Measurements from ENCODE around the gene CAPN2.

CAPN2 gene

DNA sequence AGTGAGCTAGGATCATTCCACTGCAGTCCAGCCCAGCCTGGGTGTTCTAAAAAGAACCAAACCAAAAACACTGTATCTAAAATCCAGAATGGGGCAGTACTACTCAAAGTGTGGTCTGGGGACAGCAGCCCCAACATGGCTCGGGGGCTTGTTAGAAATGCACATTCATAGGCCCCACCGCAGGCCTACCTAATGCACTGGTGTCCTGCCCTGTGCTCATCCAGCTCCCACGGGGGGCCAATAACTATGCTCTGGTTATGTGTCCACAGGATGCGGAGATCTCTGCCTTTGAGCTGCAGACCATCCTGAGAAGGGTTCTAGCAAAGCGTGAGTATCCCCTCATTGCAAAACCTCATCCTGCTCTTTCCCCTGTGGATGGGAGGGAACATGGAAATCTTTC is 51.5 kb downstream of the CAPN2 start:
- no peak for DNase-seq

DNA sequence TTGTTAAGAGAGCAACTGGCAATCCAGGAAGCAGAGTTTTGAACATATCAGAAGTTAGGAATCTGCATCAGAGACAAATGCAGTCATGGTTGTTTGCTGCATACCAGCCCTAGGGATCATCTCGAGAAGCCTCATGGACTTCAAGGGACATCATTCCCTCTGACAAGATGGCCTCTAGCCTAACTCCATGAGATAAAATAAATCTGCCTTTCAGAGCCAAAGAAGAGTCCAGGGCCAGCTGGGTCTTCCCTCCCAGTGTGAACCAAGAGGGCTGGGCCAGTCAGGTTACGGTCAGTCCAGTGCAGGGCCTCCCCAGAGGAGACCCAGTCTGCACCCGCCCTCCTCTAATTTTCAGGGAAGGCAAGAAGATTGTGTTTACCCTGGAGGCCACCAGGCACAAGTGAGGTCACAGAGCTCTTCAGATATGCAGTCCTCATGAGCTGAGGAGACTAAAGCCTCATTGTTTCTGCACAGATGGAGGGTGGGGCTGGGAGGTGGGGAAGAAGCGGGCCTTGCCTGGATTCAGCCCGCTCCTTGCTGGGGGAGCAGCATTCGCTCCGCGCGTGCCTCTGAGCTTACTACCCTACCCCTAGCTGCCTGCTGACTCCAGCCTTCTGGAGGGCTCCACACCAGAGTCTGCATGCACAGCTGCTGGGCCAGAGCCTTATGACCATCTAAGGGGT is 52.8 kb downstream of the CAPN2 start:
- DNase-seq: no peak

DNA sequence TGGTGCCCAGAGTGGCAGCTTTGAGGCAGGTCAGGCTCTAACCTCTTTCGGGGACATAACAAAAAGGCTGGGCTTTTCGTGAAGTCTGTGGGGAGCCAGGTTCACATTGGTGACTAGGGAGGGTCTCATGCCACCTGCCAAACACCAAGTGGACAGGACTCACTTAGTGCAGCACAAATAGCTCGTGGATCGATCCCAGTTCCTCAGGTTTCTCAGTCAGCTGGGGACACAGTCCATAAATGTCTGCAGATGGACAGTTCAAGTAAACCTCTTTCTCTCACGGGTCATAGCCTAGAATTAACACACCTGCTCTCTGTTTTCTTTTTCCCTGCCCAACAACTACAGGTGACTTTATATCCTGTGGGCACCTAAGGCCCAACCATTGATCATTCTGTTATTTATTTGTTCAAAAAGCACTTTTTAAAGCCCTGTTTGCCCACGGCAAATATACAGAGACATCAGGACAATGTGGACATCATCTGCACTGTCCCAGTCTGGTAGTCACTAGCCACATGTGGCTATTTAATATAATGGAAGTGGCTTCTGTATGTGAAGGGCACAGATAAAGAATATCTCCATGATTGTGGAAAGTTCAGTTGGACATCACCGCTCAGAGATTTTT is 53.5 kb downstream of the CAPN2 start:
- no peak for DNase-seq

DNA sequence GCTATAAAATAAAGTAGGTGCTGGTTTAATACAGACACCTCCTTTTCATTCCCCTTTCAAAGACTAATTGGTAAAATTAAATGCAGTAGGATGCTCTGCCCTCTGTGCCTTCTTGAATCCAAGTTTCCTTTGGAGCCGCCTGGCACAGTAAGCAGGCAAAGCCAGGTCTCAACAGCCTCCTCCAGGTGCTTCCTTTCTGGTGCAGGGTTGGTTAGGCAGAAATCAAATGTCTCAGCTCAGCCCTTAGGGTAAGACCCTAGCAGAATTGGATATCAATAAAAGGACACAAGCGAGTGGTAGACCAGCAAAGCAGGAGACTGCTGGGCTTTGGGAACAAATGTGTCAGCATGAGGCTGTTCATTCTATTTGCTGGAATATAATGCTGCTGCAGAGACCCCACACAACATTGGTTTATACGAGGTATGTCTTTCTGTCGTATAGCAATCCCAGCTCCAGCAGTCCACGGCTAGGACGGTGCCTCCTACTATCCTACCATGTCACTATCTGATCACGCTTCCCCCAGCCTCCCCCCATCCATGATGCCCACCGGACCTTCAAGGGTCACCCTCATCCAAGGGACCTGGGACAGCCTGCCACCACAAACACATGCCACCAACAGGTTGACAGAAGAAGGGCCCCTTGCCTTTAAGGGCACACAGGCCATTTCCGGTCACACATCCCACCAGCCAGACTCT is 58.4 kb downstream of the CAPN2 start:
- peak; percentile 30 for DNase-seq

DNA sequence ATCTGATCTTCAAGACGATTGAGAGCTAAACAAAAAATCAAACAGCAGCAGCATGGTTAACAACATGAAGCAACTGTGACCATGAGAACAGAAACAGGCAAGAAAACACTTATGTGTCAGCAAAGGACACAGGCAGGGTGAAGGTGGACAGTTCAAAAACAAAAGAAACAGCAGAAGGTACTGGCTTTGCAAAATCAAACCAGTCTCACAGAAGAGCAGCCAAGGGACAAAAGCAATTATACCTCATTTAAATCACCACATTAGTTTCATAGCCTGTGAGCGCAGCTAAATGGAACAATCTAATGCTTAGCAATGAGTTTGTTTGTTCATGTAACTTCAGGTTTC is 59.1 kb downstream of the CAPN2 start:
- no peak for DNase-seq

DNA sequence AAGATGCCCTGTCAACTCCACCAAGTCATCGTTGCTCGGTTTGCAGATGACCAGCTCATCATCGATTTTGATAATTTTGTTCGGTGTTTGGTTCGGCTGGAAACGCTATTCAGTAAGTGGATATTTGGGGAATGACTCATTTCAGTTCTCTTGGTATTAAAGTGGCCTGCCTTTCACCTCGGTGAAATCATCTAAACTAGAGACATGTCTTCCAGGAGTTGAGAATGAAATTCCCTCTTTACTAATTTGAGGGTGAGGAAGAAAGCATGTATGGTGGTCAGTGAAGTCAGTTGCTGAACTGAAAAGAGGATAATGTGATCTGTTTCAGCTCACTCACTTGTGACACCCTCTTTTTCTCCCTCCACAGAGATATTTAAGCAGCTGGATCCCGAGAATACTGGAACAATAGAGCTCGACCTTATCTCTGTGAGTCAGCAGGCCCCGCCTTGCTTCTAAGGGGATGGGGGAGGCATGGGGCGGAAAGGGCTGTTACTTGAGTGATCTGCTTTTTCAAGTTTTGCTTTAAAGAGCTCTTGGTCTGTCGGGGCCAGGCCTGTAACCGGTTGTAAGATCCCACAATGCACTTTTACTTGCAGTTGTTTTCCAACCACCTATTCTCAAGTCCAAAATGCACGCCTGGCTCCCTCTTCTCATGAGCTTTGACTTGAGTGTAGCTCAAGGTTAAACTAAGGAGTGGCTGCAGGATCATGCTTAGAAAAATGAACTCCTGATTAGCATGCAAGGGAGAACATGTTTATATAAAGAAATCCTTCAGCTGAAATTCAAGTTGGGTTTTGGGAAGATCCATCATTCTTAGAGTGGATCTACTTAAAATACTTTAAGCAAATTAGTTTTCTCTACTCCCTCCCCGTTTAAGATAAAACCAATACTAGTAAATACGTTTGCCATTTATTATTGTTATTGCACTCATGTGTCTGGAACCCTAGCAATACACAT is 59.8 kb downstream of the CAPN2 start:
- DNase-seq: peak; percentile 49

DNA sequence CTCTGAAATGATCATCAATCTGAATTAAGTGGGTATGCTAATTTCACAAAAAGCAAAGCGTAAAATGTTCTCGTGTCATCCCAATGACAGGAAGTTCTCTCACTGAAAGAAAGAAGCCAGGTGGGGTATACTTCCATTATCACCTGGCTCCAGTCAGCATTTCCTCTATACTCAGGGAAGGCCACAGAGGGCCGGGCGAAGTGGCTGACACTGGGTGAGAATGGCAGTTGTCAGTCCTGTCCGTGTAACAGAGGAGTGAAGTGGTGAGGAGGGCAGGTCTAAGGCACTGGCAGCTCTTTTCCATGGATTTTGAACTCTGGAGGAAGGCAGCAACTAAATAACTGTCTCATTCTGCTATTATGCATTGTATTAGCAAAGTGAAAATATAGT is 60.4 kb downstream of the CAPN2 start:
- peak; percentile 39 for DNase-seq

DNA sequence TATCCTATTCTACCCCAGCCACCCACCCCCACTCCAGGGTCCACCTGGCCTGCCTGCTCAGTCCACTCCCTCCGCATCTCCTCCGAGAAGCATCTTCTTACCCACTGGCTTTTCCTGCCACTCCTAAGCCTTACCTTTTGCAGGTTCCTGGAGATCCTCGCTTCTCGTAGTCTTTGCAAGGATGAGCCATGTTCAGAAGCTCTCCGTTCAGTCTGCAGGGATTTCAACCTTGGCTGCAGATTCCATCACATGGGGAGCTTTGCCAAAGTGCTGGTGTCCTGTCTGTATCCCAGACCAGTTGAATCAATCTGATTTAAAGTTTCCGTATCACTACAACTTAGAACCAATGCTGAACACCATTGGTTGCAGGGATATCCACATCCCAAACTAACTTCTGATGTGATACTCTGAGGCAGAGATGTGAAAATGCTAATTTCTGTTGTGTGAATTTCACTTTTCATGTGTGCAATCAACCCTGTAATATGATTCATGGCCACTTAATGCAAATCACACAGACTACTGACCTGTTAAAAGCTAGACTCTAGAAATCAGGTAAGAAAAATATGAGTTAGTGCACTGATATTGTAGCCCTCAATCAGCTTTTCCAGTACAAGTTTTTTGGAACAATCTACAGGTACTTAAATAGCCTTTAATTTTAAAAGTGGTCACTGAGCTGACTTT is 61.9 kb downstream of the CAPN2 start:
- peak; percentile 30 for DNase-seq

DNA sequence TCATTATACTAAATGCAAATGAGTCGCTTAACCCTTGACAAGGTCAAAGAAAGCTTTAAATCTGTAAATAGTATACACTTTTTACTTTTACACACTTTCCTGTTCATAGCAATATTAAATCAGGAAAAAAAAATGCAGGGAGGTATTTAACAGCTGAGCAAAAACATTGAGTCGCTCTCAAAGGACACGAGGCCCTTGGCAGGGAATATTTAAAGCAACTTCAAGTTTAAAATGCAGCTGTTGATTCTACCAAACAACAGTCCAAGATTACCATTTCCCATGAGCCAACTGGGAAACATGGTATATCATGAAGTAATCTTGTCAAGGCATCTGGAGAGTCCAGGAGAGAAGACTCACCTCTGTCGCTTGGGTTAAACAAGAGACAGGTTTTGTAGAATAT is 62.7 kb downstream of the CAPN2 start:
- no peak for DNase-seq

DNA sequence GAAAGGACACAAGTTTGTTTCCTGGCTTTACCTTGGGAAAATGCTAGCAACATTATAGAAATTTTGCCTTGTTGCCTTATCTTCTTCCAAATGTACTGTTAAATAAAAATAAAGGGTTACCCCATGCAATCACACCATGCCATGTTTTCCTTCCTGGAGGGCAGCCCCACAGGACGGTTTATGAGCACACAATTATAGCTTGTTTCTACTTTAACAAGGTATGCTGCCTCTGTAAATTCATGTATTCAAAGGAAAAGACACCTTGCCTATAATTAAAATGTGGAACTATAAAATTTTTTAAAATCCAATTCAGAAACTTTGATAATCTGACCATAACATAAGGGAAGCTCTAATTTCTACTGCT is 63.4 kb downstream of the CAPN2 start:
- DNase-seq: no peak

DNA sequence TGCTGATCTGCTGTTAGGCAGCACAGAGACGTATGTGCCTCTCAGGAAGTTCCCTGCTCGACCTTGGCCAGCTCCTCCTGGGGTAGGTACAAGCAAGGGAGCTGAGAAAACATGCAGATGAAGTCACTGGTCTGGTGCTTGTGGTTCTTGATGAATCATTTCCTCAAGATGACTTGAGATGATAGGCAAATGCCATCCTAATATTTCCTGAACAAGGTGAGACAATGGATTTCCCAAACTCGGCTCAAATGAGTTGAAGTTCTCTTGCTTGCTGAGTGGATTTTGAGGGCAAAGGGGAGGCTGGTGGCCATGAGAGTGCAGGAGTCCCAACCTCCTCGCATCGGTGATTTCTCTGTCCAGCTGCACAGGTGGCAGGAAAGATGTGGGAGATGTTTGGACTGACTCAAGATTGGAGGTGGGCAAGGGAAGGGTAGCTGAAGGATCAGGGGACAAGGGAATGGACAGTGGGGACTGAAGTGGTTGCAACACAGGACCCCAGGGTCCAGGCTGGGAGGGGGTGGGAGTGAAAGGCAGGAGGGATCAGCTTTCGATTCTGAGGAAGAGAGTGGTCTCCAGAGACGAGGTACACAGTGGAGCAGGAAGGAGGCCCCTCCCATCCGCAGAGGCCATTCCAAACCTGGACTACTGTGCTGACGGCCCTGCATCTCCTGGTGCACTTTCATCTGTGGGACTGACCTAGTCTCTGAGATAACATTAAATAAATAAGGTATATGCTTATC is 63.9 kb downstream of the CAPN2 start:
- peak; percentile 55 for DNase-seq

DNA sequence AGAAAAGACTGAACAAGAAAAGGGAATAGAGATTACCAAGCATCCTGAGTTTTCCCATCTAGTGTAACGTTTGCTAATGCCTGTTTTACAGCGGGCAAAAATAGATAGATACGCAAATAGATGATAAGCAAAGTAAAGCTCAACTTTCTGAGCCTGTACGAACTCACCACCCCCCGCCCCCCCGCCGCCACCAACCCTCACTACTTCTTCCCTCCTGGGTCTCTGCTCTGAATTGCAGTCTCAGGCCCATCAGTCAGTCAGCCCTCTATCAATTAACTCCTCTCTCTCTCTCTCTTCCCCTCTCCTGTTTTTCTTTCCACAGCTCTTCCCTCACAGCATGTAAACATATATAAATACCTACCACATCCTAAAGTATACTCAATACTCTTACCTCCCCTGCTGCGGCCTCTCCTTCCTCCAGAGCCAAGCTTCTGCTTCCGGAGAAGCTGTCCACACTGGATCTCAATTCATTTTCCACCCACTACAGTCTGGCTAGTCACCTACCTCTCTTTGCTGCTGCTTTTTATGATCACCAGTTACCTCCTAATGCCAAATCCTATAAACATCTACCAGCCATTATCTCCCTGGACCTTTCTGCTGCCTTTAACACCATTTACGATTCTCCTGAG is 64.6 kb downstream of the CAPN2 start:
- DNase-seq: no peak

DNA sequence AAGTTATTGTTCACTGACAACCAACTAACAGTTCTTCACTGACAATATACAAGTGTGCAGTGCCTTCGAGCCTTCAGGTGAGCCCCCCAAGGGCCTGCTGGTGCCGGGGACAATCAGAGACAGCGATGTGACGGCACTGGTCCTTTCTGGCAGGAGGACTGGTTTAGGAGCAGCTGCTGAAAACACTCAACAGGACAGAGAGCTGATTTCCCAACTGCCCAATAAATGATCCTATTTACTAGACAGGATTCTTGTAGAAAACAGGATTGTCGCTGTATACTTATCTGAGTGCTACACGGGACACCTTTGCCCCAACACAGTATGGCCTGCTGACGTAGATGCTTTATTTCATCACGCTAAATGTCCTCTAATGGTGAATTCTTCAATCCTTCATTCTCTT is 68.0 kb downstream of the CAPN2 start:
- no peak for DNase-seq

DNA sequence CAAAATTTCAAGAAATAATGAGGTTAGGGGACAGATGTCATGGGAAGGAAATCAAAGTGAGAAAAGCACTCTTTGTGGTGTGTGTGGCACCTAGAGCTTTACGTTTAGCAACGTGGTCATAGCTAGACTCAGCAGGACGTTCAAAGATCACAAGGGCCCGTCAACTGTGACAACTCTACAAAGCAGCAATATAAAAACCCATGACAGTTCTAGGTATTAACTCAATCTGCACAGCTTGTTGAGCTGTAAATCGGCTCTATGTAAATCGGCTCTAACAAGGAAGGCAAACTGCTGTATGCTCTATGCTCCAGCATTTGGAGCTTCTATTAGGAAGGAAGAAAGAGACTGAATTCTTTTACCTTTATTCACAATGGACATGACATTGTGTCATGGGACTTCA is 68.6 kb downstream of the CAPN2 start:
- DNase-seq: no peak

DNA sequence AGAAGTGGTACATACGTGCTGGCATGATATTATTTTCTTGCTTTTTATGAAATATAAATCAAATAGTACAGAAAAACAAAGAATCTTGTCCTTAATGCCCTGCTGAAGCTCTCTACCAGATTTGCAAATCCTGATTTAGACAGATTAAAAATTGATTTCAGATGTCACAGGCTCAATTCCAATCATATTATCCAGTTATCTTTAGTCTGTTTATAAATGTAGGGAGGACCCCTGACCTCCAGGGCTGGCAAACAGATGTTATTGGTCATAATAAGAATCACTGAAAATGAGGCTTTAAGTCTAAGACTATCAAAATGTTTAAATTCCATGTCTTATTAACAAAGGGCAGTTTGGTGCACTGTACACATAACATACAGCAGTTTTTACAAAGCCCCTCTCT is 71.3 kb downstream of the CAPN2 start:
- no peak for DNase-seq

DNA sequence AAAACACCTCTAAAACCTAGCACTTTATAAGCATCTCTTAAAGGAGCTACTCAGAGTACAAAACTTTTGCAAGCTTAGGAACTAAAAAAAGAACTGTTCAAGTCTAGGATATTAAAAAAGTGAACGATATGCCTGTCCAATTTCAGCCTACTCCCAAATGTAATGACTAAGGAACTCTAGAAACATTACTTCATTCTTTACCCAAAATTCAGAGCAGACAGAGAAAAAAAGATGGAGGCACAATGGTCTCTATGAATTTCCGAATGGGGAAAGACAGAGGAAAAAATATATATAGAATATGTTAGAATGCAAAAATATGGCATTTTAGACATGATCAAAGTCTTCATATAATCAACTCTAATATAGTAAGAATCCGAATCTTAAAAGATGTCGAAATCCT is 72.2 kb downstream of the CAPN2 start:
- DNase-seq: no peak

DNA sequence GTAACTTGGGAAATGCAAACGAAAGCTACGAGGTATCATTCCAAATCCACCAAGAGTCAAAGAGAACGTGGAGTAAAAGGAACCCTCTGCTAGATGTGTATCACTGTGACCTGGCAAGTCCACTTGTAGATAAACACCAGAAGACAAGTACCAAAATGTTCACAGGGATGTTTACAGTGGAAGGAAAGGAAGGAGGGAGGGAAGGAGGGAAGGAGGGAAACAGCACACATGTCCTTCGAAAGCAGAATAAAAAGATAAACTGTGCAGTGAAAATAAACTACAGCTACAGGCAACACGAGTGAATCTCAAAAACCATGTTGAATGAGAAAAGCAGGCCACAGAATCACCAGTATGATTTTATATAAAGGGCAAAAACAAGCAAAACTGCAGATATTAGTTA is 73.5 kb downstream of the CAPN2 start:
- DNase-seq: no peak

DNA sequence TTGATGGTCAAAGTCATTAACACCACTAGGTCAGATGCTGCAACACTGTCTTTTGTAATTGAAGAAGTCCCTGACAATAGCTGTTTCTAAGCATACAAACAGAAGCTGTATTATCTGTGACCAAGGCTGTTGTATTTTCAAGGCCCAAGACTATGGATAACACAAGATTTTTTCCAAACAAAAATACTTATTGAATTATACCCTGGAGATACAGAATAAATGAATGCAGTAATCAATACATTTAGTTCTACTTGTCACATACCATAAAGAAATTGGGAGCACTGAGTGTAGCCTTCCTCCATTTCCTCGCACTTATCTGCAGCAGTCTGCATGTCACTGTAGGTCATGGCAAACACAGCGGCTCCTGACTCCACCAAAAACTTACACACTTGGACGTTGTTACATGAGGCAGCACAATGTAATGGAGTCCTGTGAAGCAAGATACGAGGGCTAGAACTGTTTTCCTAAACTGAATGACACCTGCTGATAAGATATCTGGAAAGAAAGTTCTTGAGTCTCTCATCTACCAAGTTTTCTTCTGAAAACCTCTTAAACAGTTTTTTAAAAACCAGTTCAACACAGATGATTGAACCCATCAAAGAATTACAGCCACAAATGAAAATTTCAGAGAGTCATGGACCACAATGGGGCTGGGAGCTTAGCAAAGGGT is 76.5 kb downstream of the CAPN2 start:
- no peak for DNase-seq

DNA sequence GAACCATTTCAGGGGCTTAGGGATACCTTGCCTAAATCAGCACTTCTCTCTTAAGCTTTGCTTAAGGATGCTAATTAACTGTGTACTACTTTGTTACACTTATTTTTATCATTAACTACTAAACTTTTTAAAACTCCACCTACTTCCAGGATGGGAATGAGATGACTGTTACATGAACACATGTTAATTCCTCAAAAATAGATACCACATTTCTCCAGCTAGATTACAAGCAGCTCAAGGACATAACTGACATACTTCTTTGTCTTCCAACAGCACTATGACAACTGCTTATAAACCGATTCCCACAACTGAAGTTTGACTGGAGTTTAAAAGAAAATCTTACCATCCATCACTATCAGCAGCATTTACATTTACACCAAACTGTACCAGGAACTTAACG is 79.7 kb downstream of the CAPN2 start:
- DNase-seq: no peak

DNA sequence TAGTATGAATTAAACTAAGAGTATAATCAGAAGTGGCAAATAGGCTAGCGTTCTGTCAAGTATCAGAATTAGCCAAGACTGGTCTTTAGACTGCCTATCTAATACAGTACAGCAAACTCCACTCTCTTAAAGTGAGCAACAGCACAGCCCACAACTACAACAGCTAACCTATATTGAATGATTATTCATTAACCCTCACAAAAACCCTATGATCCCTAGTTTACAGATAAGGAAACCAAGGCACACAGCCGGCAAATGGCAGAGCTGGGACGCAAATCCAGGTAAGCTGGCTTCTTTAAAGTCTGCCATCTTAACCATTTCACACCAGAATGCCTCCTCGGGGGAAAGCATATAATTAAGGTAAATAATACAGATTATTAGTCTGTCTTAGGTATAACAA is 81.4 kb downstream of the CAPN2 start:
- DNase-seq: no peak
